ENCODE results near the gene LOXL1. TPM values are rescaled to one million over a fixed set of nuclear protein-coding genes. Genes with fewer than 3 reads are reported as not detected.

Gene LOXL1
- total and polyA plus RNA-seq, 10 of the 15 experiments (the other 5 are each of a cell fraction or from before 2014, with no cell fraction given): 0.07 to 0.15 TPM; not detected in 8

DNA sequence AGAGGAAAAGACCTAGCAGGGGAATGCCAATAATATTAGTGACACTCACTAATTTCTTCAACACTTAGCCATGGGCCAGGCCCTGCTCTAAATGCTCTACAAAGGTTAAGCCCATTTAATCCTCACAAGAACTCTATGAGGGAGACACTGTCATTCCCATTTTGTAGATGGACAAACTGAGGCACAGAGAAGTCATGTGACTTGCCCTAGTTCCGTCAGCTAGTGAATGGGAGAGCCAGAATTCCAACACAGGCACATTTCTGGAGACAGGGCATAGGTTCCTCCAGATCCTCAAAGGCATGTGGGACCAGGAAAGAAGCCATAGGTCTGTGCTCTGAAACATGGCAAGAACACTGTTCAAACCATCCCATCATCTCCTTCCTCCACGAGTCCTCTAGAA is 31.5 kb downstream of the LOXL1 start:
- Histone ChIP-seq H3K27ac (ENCODE audit: control insufficient read depth, insufficient read depth) (no peak overlapping the region), H3K4me2 (ENCODE audit: control insufficient read depth, insufficient read depth) (no peak overlapping the region), H3K4me3 (no peak overlapping the region), H4K20me1 (ENCODE audit: control insufficient read depth, insufficient read depth) (no peaks in the 10 kb centered on the region), H3K79me2 (ENCODE audit: control insufficient read depth, insufficient read depth, low read length) (no peaks in the 10 kb centered on the region), H3K27me3 (replicated peaks in 1 of 2; ENCODE audit: control insufficient read depth in 2 of 2, insufficient read depth in 2 of 2, low read length in 1 of 2) (no peaks in the 10 kb centered on the region; a peak in 1 of 4 replicates), H3K9me3 (replicated peaks; ENCODE audit: control insufficient read depth, insufficient read depth, low read length) (no peaks in the 10 kb centered on the region), H3K9ac (ENCODE audit: control insufficient read depth, insufficient read depth, low read length) (no peak overlapping the region), H3K4me1 (ENCODE audit: control insufficient read depth, insufficient read depth, low read length) (no peaks in the 10 kb centered on the region; the same call in 1 of the 2 replicates), H2AFZ (ENCODE audit: control insufficient read depth, low read depth, low read length) (no peak overlapping the region), H3K36me3 (ENCODE audit: control insufficient read depth in 2 of 2, insufficient read depth in 2 of 2, low read length in 1 of 2) (no peaks in the 10 kb centered on the region)
- in situ Hi-C loops (cut with MboI) (no loop called here), intact Hi-C loops (cut with micrococcal nuclease; ENCODE audit: unreplicated experiment) (no loop called here)
- WGBS (ENCODE audit: insufficient coverage, insufficient replicate concordance, low lambda C conversion rate, missing lambda C conversion rate): 21% methylated on average over 2 of the region's 2 CpGs
- ChIA-PET RAD21 (ENCODE audit: unreplicated experiment) (no interaction called here), CTCF (interaction anchor here (1.9 kb wide), 1 partner anchor 14 kb away, joined by 5 read pairs; no protein-coding TSS in a partner anchor), SMC1A (ENCODE audit: uncharacterized antibody, unreplicated experiment) (no interaction called here), POLR2A (no interaction called here)
- no TSS peak for BruUV-seq (replicated peaks)
- no peak for FAIRE-seq
- DNase-seq (ENCODE audit: low read depth, low spot score): no peak
- TF ChIP-seq SIX5 (IDR thresholded peaks at IDR 0.05; ENCODE audit: low read depth, low read length, severe bottlenecking) (no peak), KDM1A (IDR thresholded peaks at IDR 0.05; ENCODE audit: borderline replicate concordance) (no peak), CHD1 (IDR thresholded peaks at IDR 0.05; ENCODE audit: low read depth, low read length) (no peak), JUND (IDR thresholded peaks at IDR 0.05; ENCODE audit: low read depth, low read length) (no peak), NBN (IDR thresholded peaks at IDR 0.05) (no peak), CREM (IDR thresholded peaks at IDR 0.05; ENCODE audit: low read depth) (no peak), SRF (IDR thresholded peaks at IDR 0.05; ENCODE audit: low read depth in 2 of 2, low read length in 2 of 2) (no peak), SPI1 (IDR thresholded peaks at IDR 0.05; ENCODE audit: borderline replicate concordance, insufficient read depth, low read depth, low read length) (no peak), MEF2B (IDR thresholded peaks at IDR 0.05; ENCODE audit: partially characterized antibody, poor library complexity, severe bottlenecking) (no peak), EGR1 (IDR thresholded peaks at IDR 0.05; ENCODE audit: borderline replicate concordance in 1 of 2, low read depth in 2 of 2, low read length in 2 of 2) (no peak), POU2F2 (IDR thresholded peaks at IDR 0.05; ENCODE audit: borderline replicate concordance, low read depth, low read length) (no peak), SMAD5 (IDR thresholded peaks at IDR 0.05; ENCODE audit: low read depth) (no peak)
- TF ChIP-seq, protein P1, sequence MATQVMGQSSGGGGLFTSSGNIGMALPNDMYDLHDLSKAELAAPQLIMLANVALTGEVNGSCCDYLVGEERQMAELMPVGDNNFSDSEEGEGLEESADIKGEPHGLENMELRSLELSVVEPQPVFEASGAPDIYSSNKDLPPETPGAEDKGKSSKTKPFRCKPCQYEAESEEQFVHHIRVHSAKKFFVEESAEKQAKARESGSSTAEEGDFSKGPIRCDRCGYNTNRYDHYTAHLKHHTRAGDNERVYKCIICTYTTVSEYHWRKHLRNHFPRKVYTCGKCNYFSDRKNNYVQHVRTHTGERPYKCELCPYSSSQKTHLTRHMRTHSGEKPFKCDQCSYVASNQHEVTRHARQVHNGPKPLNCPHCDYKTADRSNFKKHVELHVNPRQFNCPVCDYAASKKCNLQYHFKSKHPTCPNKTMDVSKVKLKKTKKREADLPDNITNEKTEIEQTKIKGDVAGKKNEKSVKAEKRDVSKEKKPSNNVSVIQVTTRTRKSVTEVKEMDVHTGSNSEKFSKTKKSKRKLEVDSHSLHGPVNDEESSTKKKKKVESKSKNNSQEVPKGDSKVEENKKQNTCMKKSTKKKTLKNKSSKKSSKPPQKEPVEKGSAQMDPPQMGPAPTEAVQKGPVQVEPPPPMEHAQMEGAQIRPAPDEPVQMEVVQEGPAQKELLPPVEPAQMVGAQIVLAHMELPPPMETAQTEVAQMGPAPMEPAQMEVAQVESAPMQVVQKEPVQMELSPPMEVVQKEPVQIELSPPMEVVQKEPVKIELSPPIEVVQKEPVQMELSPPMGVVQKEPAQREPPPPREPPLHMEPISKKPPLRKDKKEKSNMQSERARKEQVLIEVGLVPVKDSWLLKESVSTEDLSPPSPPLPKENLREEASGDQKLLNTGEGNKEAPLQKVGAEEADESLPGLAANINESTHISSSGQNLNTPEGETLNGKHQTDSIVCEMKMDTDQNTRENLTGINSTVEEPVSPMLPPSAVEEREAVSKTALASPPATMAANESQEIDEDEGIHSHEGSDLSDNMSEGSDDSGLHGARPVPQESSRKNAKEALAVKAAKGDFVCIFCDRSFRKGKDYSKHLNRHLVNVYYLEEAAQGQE (IDR thresholded peaks at IDR 0.05; ENCODE audit: low read depth, low read length): no peak
- TF ChIP-seq, protein P2, sequence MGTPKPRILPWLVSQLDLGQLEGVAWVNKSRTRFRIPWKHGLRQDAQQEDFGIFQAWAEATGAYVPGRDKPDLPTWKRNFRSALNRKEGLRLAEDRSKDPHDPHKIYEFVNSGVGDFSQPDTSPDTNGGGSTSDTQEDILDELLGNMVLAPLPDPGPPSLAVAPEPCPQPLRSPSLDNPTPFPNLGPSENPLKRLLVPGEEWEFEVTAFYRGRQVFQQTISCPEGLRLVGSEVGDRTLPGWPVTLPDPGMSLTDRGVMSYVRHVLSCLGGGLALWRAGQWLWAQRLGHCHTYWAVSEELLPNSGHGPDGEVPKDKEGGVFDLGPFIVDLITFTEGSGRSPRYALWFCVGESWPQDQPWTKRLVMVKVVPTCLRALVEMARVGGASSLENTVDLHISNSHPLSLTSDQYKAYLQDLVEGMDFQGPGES (IDR thresholded peaks at IDR 0.05): no peak
- TF ChIP-seq, protein P3, sequence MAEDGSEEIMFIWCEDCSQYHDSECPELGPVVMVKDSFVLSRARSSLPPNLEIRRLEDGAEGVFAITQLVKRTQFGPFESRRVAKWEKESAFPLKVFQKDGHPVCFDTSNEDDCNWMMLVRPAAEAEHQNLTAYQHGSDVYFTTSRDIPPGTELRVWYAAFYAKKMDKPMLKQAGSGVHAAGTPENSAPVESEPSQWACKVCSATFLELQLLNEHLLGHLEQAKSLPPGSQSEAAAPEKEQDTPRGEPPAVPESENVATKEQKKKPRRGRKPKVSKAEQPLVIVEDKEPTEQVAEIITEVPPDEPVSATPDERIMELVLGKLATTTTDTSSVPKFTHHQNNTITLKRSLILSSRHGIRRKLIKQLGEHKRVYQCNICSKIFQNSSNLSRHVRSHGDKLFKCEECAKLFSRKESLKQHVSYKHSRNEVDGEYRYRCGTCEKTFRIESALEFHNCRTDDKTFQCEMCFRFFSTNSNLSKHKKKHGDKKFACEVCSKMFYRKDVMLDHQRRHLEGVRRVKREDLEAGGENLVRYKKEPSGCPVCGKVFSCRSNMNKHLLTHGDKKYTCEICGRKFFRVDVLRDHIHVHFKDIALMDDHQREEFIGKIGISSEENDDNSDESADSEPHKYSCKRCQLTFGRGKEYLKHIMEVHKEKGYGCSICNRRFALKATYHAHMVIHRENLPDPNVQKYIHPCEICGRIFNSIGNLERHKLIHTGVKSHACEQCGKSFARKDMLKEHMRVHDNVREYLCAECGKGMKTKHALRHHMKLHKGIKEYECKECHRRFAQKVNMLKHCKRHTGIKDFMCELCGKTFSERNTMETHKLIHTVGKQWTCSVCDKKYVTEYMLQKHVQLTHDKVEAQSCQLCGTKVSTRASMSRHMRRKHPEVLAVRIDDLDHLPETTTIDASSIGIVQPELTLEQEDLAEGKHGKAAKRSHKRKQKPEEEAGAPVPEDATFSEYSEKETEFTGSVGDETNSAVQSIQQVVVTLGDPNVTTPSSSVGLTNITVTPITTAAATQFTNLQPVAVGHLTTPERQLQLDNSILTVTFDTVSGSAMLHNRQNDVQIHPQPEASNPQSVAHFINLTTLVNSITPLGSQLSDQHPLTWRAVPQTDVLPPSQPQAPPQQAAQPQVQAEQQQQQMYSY (CRISPR knock-in tag; IDR thresholded peaks at IDR 0.05): no peak
- ATAC-seq: no peak
